HG03159 (cell line): ENCODE measurements around the gene ST6GALNAC2.
"Not testable (repeated sequence)": the region's sequence is repeated elsewhere in the genome, so short reads cannot be mapped to it uniquely, and the experiment has no call there.

Experiments used
- ATAC-seq: cut with Tn5 transposase; IDR thresholded peaks from one replicate; pipeline ENCODE4 v1.9.1; 2021; ENCODE audit warnings: mild to moderate bottlenecking, moderate library complexity; ENCODE audit not compliant: unreplicated experiment

Gene ST6GALNAC2

DNA sequence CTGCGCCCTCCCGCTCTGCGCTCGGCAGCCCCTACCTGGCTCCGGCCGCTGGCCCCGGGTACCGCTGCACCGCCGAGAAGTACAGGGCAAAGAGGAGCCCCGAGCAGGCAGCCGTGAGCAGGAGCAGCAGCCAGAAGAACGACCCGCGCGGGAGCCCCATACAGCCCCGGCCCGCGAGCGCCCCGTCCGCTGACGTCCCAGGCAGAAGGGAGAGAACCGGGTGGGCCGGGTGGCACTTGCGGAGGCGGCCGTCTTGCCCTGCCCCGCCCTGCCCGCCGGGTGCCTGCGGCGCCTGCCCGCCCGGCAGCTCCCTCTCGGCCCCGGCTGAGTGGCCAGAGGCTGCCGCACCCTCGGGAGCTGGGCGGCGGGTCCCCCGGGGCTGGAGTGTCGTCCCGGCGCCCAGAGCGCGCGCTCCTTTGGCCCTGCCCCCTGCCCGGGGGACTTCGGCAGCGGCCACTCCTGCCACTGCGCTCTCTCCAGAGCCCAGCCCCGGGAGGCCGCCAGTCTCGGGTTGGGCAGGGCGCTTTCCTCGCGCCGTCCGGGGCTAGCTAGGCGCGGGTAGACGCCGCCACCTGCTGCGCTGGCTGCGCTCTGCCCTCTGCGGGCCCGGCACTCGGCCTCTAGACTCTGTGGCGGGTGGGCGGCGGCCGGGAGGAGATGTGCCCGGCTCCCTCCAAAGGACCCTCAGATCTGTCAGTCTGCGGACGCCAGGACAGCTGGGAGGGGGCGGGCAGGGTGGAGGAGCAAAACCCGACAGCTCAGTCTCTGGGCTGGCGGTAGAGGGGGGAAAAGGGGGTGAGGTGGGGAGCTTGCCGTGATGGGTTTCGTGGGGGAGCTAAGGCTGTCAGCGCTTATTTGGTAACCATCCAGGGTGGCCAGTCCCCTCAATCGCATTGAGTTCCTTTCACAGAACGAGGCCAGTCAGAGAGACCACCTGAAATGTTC is at the start of gene ST6GALNAC2:
ST6GALNAC2 (minus strand) TSS at position 212 of the 945 bp plus-strand sequence; CDS start at position 160, 52 bp downstream.
- ATAC-seq: no peak

DNA sequence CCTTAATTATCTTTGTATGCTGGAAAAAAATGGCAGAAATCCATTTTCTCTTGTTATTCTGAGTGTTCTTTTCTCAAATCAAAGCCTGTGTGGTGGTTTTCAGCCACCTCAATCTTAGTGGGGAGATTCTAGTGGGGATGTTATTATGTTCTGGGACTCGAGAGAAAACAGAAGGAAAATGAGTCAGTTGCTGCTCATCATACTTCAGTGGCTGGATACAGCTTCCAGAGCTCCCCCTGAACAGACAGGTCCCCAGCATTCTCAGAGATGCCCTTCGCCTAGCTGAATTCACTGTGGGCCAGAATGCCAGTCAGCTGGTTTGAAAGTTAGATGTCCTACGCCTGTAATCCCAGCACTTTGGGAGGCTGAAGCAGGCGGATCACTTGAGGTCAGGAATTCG is 49.4 kb upstream of the ST6GALNAC2 start:
- ATAC-seq: no peak

DNA sequence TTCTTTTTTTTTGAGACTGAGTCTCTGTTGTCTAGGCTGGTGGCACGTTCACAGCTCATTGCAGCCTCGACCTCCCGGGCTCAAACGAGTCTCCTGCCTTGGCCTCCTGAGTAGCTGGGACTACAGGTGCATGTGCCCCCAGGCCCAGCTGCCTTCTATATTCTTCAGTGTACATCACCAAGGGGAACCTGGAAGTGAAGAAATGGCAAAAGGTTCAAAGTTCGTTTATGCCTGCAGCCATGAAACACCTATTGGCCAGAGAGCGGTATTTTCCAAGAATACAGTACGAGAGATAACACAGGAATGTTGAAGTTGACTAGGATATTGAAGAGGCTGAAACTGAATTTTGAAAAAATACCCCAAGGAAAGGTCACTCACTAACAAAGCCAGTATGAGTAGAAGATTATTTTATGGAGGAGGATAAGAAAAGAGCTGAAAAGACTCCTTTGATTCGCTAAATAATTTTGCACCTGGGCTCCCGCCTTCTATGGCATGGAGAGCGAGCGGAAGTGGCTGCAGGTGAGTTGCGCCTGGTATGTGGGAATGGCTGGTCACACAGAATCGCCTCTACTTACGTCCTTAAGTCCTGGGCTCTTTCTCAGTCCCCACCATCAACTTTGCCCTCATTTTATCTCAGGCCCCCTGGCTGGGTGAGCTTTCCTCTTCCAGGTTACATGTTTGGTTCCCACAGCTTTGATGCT is 48.1 kb upstream of the ST6GALNAC2 start:
- ATAC-seq: no peak

DNA sequence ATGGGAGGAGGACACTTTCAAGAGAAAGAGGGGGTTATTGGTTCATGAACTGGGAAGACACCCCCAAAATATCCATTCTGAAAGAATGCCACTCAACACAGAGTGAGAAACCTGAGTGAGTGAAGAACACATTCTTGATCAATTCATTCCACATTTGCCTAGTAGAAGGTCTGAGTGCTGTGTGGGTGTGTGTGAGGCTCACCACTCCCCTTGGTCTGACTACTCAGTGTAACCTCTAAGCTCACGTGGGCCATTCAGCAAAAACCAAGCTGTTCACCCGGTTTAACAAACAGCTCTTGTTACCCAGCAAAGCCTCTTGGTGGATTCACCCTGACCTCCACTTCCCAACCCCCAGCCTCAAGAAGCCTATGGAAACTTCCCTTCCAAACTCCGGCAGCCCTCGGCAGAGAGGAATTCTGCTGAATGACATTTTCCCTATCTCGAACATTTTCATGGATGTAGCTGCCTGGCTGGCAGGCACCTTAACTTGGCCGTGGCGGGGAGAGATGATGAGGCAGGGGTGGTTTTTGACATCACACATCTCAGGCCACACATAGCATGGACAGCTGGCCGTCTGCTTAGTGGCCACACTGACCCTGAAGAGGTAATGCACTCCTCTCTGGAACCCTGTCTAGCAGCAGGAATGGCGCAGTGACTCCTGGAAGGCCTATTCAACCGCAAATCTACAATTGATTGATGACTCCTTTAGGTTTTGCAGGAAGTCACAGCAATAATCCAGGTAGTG is 46.3 kb upstream of the ST6GALNAC2 start:
- no peak for ATAC-seq

DNA sequence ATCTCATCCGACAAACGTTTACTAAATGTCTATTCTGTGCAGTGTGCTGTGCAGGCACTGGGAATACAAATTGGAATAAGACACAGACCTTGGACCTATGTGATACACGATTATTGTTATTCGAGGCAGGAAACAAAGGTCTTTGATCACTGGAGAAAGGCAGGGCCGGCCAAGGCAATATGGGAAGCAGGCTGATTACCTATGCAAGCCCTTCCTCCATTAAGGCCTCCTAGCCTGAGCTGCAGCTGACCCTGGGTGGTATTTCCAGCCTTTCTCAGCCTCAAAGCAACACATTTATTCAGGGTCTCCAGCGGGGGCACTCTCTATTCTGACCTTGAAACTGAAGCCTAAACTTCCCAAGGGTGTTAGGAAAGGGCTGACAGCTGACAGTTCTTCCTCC is 44.5 kb upstream of the ST6GALNAC2 start:
- ATAC-seq: no peak

DNA sequence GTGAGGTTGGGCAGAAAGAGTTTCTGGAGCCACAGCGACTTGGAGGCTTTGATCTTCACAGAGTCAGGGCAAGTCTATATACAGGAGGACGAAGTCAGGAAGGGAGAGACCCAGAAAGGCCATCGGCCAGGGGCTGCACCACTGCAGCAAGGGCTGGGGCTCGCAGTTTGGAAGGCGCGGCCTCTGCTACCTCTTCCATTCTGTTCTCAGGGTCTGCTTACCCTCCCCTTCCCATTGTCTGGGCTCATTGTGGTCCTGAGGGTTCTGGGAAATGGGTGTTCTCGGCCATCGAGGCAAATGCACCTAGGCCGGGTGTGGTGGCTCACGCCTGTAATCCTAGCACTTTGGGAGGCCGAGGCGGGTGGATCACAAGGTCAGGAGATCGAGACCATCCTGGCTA is 41.9 kb upstream of the ST6GALNAC2 start:
- ATAC-seq: no peak

DNA sequence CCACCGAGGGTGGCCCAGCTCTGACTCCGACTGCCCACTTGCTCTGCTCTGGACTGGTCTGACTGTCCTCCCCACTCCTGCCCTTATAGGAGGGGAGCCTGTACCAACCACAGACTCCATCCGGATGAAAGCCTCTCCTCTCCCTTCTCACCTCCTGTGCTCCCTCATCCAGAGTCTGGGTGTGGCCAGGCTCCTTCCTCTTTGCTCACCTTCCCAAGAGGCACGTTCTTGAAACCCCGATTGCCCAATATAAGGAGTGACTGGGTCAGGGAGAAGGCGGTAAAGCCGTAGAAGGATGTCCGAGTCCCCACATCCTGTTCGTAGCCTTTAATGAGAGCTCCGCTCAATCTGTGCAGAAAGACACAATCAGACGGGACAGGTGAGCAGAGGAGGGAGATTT is 40.8 kb upstream of the ST6GALNAC2 start:
- ATAC-seq: no peak

DNA sequence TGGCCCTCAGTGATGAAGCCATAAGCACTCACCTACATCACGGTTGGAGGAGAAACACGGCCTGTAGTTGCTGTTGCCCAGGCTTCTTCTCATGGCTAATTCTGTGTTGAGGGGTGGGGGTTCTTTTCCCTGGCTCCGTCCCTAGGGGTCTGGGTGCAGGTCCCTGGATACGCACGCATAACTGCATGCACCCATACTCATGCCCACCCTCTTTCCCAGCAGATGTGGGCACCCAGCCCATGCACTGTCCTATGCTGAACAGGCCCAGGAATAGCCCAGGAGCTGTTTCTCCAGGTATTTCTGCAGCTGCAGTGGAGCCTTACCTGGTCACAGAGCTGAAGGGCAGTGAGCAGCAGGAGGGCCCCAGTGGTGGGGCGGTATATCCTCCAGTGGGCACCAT is 39.8 kb upstream of the ST6GALNAC2 start:
- no peak for ATAC-seq

DNA sequence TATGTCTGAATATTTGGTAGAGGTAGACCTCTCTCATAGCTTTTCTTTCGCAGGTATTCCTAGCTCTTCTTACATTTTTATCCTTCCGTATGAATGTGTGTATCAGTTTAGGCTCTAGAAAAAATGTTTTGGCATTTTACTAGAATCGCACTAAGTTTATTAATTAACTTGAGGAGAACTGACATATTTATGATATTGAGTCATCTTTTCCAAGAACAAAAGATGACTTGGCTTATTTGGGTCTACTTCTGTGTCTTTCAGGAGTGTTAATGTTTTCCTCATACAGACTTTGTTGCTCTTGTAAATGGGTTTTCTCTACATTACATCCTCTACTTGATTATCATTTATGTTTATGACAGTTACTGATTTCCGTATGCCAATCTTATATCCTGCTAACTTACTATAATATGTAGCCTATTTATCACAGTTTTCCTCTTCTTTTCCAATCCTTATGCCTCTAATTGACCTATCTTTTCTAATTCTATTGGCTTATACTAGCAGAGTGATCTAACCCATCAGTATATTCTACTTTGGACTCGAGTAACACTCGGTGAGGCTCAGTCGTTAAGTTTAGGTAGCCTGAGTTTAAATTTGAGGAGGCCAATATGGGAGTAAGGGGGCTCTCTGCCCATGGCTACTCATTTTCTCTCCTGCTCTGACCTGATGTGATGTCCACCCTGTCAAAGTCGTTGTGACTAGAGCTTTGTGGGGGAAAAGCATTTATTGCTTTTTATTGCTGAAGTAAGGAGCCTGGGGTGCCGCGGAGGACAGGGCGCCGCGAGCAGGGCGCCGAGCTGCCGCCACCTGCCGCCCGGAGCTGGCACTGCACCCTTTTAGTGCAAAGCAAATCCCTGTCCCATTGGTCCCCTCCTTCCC is 37.8 kb upstream of the ST6GALNAC2 start:
- no peak for ATAC-seq

DNA sequence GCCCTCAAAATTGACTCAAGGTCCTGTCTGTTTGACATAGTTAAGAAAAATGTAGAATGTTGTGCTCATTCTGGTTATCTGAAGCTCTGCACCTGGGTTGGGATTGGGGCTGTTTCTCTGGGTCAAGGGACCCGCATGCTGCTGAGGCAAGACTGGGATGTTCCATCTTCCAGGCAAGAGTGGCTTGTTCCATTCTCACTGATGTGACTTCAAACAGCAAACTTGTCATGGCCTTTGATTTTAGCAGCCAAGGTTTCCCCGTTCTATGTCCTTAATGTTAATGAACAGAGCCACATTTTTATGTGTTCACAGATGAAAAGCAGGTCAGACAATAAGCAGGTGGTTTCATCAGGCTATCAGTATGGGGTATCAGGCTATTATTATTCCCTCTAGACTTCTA is 32.2 kb upstream of the ST6GALNAC2 start:
- no peak for ATAC-seq

DNA sequence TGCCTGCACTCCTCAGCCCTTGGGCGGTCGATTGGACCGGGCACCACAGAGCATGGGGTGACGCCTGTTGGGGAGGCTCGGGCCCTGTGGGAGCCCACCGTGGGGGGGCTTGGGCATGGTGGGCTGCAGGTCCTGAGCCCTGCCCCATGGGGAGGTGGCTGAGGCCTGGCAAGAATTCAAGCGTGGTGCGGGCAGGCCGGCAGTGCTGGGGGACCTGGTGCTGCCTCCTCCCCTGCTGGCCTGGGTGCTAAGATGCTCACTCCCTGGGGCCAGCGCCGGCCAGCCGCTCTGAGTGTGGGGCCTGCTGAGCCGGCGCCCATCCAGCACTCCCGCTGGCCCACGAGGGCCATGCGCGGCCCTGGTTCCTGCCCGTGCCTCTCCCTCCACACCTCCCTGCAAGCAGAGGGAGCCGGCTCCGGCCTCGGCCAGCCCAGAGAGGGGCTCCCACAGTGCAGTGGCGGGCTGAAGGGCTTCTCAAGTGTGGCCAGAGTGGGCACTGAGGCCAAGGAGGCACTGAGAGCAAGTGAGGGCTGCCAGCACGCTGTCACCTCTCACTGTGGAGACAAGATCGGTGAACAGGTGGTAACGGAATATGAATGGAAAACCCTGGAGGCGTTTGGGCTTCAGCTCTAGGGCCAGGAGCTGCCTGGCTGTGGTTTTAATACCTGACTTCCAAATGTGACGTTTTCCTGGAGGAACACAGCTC is 29.4 kb upstream of the ST6GALNAC2 start:
- no peak for ATAC-seq

DNA sequence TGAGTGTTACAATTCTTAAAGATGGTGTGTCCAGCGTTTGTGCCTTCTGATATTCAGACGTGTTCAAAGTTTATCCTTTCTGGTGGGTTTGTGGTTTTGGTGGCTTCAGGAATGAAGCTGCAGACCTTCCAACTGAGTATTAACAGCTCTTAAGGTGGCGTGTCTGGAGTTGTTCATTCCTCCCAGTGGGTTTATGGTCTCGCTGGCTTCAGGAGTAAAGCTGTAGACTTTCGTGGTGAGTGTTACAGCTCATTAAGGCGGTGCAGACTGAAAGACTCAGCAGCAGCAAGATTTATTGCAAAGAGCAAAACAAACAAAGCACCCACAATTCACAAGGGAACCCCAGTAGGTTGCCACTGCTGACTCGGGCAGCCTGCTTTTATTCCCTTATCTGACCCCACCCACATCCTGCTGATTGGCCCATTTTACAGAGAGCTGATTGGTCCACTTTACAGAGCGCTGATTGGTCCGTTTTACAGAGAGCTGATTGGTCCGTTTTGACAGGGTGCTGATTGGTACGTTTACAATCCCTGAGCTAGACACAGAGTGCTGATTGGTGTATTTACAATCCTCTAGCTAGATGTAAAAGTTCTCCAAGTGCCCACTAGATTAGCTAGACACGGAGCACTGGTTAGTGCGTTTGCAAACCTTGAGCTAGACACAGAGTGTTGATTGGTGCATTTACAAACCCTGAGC is 28.6 kb upstream of the ST6GALNAC2 start:
- not testable (repeated sequence) for ATAC-seq

DNA sequence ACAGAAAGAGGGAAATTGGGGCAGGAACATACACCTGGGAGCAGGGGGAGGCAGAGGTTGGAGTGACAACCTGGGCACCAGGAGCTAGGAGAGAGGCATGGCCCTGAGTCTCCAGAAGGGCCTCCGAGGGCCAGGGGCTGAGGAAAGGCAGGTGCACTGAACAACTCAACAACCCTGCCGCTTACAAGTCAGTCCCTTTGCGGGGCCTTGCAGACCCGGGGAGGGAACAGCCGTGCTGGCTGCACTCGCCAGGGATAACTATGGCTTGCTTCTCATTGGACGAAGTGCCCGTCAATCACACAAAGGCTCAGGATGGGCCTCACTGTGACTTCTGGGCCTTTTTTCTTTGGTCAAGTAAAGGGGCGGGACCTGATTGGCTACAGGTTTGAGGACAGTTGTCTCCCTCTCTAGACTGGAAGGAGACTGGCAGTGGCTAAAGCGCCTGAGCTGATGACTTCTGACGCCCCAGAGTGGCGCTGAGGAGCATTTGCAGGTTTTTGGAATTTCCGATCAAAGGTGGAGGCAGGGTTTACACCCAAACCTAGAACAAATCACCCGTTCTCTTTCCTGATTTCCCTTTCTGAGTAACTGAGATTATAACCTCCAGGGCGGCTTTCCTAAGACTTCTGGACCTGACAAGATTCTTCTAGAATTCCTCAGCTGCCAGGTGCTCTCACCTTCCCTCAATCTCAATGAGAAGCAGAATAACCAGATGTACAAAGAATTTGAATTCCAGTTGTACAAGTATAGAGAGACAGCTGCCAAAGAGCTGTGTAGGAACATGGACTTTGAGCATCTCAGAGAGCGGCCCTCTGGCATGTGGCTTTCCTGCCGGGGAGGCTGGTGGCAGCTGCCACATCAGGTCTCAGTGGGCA is 27.6 kb upstream of the ST6GALNAC2 start:
- ATAC-seq: no peak

DNA sequence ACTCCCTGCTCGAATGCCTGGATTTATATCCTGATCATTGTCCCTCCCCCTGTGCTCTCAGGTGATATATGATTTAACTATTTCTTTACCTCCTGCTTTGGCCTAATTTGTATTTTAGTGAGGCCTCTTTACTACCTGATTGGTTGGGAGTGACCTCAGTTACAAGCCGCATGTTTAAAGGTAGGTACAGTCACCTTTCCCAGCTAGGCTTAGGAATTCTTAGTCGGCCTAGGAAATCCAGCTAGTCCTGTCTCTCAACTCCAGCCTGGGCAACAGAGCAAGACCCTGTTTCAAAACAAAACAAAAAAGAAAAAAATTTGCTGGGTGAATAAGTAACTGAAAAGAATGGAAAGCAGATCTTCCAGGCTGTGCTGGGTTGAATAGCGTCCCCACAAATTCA is 26.8 kb upstream of the ST6GALNAC2 start:
- no peak for ATAC-seq

DNA sequence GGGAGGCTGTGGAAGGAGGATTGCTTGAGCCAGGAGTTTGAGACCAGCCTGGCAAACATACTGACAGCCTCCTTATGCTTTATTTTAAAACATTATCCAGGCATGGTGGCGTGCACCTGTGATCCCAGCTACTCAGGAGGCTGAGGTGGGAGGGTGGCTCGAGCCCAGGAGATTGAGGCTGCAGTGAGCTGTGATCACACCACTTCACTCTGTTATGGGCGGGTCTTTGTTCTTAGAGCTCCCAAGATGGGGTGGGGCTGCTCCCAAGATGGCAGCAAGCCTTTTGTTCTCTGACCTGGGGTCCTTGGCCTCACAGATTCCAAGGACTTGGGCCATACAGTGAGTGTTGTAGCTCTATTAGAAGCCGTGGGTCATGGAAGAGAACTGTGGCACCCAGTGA is 26.1 kb upstream of the ST6GALNAC2 start:
- ATAC-seq: no peak

DNA sequence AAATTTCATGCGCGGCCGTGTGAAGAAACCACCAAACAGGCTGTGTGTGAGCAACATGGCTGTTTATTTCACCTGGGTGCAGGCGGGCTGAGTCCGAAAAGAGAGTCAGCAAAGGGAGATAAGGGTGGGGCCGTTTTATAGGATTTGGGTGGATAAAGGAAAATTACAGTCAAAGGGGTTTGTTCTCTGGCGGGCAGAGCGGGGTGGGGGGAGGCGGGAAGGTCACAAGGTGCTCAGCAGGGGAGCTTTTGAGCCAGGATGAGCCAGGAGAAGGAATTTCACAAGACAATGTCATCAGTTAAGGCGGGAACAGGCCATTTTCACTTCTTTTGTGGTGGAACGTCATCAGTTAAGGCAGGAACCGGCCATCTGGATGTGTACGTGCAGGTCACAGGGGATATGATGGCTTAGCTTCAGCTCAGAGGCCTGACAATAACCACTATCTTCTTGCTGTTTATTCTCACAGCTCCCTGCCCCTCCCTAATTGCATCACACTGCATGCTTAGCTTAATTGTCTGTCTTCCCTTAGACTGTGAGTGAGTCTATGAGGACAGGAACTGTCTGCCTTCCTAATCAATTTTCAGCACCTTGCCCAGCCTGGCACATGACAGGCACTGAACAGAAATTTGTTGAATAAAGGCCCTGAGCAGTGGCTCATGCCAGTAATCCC is 25.6 kb upstream of the ST6GALNAC2 start:
- ATAC-seq: not testable (repeated sequence)

DNA sequence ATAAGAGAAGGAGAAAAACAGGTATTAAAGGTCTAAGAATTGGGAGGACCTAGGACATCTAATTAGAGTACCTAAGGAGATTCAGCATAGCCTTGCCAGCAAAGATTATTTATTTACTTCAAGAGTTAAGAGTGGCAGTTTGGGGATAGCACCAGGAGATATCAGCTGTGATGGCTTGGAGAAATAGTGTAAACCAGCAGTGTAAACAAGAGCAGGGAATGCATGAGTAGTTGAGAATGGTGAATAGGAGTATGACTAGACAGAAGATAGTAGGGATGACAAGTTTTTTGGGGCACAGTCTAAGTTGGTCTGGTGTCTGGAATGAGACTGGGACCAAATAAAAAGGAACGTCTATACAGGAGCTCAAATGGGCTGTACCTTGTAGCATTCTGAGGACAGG is 21.0 kb upstream of the ST6GALNAC2 start:
- ATAC-seq: not testable (repeated sequence)

DNA sequence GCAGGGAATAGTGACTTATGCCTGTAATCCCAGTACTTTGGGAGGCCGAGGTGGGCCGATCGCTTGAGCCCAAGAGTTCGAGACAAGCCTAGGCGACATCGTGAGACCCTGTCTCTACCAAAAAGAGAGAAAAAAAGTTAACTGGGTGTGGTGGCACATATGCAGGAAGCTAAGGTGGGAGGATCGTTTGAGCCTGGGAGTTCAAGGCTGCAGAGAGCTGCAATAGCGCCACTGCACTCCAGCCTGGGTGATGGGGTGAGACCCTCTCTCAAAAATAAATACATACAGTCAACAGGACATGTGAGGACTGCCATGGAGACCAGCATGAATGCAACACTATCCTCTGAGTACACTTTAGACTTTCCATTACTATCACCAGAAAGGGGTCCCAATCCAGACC is 15.4 kb upstream of the ST6GALNAC2 start:
- no peak for ATAC-seq
